ENCODE results near the gene BCL2L11.

Gene BCL2L11

DNA sequence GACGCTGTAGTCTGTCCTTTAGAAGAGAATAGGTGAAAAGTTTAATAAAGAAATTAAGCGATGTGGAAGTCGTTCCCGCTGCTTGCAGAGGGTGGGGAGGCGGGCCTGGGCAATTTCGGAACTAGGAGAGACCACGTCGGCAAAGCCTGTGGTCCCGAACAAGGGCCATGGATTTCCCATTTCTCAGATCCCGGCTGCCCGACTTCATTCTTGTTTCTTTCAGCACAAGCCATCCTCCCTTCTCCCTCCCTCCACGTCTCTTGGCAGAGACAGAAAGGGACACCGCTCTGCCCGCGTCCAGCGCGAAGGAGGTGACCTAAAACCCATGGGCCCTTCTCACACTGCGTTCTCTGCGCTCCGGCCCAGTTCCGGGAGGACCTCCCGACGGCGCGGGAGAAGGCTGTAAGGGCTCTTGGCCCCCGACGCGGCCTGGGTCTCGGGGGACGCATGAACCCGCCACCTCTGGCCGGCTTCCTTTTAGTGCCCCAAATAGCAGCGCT is 2.2 kb upstream of the BCL2L11 start:
- DNase-seq, result no peak

DNA sequence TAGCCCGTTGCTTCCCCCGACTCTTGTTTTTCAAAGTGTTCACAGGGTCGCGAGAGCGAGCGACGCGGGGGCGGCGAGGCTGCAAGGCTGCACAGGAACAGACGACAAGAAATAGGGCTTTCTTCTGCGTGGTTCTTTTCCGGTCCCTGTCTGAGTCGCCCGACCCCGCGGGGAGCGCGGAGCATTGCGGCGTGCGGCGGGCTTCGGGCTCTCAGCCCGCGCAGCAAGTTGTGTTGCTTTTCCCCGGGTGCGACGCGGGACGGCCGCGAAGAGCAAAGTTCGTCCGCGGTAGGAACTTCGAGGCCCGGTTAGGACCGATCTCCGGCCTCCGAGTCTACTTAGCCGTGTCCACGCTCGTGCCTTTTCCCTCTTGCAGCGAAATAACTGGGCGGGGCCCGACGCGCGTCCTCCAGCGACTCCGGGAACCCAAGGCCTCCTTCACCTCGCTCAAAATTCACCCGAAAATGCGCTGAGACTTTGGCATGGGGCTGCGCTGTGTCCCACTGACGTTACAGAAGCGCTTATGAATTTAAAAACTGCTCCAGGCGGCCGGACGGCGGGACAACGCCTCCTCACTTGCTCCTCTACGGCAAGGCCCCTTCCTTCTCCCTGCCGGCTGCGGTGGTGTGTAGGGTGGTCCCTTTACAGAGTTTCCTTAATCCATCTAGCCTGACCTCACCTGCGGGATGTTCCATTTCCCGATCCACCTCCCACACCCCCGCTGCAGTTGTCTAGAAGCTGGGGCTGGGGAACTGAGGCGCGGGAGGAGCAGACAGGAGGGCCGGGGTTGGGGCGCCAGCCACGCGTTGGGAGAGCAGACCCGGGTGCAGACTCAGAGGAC is 1.5 kb upstream of the BCL2L11 start:
- no peak for DNase-seq

DNA sequence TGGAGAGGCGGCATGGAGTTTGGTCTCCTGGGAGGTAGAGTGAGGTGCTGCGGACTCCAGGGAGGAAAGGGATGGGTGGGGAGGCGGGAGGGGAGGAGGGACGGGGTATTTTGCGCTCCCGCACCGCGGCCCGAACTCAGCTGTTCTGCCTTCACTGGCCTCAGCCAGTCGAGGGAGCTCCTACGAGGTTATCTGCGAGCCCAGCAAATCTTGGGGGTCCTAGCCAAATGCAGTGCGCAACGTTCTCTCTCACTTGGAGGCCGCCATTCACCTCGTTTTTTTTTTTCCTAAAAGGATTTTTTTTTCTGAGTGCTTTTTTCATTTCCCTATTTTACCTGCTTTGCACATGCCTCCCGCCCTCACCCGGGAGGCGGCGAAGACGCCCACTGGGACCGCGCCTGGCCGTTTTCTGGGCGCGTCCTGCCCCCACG is 877 bp upstream of the BCL2L11 start:
- peak; percentile 29 for DNase-seq

DNA sequence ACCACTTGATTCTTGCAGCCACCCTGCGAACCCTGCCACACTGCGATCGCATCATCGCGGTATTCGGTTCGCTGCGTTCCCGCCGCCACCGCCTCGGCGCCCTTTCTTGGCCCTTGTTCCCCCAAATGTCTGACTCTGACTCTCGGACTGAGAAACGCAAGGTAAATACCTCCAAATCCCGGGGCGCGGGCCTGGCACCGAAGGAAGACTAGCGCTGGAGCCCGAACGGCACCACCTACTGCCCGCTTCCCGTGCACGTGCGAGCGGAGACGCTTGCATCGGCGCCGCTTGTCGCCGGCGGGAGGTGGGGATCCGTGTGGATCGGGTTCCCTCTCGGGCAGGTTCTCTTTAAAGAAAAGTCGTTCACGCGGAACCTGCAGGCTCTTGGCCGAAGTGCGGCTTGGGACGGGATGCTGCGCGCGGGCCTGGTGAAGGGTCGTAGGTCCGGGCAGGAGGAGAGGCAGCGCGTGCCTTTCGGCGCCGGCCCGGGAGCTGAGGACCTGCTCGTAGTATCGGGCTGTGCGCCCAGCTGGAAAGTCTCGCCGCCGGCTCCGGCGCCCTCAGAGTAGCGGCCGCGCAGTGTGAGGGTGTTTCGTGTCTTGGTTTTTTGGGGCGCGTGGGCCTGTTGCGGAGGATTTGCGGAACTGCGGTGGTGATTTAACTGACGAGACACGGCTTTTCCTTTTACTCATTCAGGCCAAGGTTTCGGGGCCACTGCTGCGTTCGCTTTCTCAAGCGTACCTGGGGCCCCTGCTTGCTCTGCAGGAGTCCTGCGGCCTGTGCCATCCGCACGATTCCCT is 514 bp downstream of the BCL2L11 start:
- DNase-seq, result peak; percentile 51

DNA sequence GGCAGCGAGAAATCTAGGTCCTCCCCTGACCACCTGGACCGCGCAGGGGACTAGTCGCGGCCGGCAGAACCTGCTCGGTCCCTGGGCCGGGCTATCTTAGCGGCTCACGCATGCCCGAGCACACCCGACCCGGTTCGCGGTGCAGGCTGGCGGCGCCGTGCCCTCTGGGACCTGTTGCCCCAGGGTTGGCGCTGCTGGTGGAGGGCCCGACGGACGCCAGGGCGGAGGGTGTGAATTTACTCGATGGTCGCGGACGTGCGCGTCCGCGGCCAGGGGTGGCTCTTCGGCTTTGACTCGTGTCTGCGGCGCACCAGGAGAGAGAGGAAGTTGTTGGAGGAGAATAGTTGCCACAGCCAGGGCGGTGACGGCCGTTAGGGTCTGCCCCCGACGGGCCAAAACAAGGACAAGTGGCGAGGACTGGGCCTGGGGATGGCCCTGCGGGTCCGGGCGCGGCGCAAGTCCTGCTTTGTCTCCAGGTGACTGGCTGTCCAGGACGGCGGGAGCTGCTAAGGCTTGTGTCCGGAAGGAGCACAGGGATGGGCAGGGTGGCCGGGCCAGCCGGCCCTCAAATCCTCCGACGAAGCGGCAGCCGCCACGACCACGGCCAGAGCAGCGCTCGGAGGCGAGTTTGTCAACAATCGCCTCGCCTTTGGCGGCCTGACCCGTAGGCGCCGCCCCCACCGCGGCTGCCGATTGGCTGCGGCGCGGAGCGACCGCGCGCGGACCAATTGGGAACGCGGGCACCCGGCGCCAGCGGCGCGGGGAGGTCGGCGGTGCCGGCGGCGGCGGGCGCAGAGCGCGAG is 1.3 kb downstream of the BCL2L11 start:
- DNase-seq, result peak; percentile 90

DNA sequence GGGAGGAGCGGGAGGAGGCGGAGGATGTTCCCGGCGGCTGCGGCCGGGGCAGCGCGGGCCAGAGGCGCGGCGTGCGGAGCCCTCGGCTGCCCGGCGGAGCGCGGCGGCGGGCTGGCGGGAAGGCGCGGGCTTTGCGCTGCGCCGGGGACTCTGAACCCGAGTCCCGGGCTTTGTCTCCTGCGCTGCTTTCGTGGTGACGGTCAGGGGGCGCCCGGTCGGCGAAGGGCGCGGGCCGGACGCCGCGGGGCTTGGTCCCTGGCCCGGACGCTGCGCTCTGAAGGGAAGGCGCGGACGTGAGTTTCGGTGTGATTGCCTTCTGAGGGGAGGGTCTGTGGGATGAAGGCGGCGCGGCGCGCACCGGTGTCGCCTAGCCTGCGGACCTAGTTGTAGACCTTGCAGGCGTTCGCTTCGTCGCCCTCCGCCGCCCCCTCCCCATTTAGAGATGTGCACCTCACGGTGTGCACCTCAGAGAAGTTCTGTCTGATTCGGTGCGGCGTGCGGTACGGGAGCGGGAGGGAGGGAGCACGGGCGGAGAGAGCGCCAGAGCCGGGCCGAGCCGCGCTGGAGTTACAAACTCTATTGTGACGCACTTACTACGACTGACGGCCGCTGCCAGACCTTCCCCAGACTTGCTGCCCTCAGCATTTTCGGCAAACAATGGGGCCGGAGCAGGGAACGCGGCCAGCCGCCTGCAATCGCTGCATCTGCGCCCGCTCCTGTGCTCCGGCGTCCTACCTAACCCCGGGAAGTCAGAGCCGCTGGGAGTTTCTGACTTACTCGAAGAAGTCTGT is 2.1 kb downstream of the BCL2L11 start:
- peak; percentile 77 for DNase-seq

DNA sequence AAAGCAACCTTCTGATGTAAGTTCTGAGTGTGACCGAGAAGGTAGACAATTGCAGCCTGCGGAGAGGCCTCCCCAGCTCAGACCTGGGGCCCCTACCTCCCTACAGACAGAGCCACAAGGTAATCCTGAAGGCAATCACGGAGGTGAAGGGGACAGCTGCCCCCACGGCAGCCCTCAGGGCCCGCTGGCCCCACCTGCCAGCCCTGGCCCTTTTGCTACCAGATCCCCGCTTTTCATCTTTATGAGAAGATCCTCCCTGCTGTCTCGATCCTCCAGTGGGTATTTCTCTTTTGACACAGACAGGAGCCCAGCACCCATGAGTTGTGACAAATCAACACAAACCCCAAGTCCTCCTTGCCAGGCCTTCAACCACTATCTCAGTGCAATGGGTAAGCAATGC is 3.0 kb downstream of the BCL2L11 start:
- DNase-seq, result no peak

DNA sequence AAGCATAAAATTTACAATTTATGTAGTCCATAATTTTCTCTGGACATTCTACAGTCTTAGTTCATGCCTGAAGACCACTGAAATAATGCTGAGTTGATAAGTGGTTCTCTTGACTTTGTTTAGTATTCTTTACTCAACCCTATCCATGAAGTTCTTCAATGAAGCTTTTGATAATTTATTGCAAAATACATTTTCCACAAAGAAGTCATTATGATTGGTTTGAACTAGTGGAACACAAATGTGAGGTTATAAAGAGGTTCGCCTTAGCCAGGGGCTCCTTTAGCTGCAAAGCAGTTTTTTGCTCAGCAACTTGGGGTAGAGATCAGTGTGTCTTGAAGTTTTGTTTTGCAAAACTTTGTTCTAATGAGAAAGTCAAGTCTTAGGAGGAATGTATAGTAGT is 5.9 kb downstream of the BCL2L11 start:
- DNase-seq, result no peak

DNA sequence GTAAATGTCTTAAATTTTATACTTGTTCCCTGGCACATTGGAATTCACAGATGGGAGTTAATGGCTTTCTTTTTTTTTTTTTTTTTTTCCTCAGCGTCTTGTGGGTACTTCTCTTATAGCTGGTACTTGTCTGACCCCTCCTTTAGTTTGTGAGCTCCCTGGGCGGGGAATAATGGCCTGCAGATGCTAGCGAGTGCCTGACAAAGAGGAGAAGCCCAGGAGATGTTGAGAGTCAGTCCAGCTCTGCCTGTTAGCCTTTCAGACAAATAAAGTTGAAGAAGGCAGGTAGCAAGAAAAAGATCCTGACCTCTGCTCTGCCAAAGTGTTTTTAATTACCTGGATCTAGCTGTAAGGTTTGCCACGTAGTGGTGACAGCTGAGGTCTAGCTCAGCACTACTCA is 6.6 kb downstream of the BCL2L11 start:
- DNase-seq, result no peak

DNA sequence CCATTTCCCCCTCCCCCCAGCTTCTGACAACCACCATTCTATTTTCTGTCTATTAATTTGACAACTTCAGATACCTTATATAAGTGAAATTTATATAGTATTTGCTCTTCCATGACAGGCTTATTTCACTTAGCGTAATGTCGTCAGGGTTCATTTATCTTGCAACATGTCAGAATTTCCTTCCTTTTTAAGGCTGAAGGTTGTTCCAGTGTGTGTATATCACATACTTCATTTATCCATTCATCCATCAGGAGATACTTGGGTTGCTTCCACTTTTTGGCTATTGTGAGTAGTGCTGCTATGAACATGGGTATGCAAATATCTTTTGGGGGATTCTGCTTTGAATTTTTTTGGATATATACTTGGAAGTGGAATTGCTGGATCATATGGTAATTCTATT is 7.4 kb downstream of the BCL2L11 start:
- peak; percentile 71 for DNase-seq

DNA sequence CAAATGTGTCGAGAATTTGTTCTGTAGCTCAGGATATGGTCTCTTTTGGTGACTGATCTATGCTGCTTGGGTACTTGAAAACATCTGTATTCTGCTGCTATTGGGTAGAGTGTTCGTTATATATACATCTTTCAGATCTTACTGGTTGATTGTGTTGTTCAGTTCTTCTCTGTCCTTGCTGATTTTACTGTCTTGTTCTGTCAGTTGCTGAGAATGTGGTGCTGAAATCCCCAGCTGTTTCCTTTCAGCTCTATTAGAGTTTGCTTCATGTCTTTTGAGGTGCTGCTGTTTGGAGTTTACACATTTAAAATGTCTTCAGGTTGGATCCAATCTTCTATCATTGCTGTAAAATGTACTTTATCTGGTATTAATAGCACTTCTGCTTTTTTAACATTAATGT is 12.9 kb downstream of the BCL2L11 start:
- DNase-seq, result no peak

DNA sequence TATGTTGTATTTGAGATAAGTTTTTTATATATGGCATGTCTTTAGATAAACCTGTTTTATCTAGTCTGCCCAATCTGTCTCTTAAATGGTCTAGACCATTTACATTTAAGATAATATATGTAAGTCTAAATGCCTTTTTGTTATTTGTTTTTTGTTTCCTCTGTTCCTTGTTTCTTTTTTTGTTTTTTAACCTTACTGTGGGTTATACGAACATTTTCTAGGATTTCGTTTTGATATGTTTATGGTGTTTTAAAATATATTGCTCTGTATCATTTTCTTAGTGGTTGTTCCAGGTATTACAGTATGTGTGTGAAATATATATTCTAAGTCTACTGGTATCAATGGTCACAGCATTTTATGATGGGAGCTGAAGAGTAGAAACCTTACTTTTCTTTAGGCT is 13.3 kb downstream of the BCL2L11 start:
- no peak for DNase-seq

DNA sequence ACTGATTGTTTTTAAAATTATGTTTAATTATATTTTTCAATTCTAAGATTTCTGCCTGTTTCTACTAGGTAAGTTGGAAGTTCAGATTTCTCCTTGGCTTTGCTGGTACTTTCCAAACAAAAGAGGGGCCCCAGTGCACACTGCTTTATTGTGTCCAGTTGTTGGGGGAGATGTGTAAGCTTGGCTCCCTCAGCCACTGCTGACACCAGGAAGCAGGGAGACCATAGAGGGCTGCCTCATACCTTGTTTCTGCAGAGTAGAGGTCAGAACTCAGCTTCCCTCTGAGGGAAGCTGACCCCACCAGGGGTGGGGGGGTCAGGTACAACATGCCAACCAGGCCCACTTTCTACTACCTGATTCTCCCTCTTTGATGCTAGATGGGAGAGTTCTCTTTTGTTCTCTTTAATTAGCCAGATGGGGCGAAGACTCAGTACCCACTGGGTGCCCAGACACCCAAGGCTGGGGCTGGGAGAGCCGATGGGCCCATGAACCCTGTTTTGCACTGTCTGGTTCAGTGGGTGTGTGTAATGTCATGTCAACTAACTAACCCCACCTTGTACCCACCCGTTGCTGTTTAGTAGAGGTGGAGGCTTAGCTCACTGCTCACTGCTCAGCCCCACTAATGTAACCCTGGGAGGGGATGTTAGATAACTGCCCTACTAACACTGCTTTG is 14.7 kb downstream of the BCL2L11 start:
- DNase-seq, result no peak

DNA sequence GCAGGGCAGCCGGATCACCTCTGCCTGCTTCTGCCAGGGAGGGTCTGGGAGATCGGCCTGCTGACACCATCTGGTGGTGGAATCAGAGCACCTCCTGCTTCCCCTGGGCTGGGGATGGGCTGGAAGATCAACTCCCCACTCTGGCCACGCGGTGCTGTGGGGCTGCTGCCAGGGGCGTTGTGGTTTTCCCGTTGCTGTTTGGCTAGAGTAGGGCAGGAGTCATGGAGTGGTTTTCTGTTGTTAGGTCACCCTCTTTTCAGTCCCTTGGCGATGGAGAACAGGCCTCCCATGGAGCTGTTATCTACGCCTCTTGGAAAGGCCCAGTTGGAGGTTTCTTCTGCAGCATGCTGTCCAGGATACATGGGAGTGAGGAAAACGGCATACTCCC is 15.2 kb downstream of the BCL2L11 start:
- DNase-seq, result peak; percentile 27

DNA sequence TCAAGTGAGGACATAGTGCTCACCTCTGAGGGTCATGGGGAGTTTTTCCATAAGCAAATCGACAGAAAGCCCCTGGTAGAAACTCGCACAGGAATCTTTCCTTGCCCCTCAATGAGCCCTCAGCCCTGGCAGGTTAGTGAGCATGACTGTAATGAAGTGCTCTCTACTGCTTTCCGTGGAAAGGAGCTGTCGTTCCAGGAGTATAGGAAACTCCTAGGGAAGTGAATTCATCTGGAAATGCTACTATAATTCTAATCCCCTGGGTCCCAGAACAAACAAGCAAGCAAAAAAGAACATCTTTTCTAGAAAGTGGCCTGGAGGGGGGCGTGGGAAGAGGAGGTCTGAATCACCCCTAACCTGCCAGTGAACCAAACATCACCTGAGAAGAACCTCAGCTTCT is 18.1 kb downstream of the BCL2L11 start:
- no peak for DNase-seq

DNA sequence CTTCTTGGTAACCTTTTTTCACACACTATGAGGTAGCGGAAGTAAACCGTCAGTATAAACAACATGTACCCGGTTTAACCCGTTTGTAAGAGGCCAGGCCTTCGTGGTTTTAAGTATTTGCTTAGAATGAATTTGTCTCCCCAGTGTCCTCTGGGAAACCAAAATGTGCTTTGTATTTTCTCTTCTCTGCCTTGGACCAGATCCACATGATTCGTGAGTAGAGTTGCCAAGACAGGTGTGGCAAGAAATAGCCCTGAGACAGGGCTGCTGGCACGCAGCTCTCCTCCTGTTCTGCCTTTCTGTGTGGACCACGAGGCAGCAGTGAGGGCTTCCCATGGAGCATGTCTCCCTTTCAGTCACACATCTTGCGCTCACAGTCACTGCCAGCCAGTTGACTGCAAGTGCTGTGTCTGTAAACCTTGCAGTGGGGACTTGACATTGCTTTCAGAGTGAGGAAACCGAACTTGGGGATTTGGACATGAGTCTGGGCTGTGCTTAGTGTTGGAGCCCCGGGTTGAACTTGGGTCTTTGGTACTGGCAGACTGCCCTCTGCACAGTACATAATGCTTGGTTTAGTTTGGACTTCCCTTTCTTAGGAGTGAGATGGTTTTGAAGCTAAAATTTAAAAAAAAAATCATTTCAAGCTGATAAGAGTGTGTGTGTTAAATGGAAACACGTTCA is 19.1 kb downstream of the BCL2L11 start:
- DNase-seq, result no peak

DNA sequence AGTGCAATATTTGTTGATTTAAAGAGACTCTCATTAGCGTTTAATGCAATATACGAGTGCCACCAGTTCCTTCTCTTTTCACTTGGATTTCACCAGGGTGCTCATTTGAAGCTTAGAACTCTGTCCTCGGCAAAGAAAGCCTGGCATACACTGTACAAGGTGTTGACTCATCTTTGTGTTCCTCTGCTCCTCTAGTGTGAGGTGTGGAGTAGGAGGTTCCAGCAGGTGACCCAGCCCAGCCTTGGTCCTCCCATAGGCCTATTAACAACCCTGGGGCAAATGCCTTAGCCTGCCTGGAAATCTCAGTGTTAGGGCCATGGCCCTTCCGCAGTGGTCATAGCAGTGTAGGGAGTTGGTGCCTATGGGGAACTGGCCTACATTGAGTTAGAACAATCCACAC is 20.1 kb downstream of the BCL2L11 start:
- DNase-seq, result no peak

DNA sequence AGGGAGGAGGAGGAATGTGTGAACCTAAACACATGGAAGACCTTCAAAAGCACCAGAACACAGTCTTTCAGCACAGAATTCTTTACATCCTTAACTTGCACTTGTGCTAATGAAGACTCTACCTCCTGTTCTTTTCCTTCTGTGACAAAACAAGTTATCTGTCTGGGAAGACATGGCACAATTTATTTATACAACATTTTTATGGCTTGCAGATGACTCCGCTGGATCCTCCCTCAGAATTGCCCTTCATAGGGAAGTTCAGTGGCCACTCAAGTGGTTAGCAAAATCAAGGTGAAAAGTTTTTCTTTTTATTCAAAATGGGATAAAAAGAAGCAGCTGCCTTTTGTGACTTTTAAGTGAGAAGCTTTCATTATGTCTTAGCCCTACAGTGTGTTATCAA is 21.4 kb downstream of the BCL2L11 start:
- DNase-seq, result no peak

DNA sequence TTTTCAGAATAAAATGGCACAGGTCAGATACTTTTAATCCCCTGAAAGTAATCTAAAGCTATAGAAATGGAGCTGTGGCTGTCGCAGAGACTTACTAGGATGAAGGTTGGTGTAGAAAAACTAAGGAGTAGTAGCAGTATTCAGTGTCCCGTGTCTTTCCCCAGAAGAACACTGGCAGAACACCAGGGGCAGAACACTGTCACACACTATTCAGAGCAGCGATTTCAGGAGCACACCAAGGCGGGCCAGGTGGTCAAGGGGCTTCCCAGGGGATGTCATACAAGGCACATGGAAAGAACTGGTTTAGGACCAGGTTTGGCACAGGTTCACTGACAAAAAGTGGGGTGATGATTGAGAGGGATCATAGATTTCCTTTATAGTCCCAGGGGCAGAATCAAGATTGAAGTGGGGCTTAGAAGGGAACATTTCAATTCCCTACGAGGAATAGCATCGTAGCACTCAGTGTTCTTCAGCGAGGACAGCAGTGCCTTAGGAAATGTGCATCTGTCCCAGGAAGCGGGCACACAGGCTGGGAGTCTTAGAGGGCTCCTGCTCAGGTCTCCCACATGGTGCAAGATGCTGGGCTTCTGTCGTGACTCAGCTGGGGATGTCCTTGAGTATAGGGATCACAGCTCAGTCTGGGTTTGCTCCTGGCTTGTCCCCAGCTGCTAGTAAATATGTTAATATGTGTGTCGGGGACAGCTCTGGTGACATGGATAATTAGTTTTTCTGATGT is 22.6 kb downstream of the BCL2L11 start:
- DNase-seq, result no peak

DNA sequence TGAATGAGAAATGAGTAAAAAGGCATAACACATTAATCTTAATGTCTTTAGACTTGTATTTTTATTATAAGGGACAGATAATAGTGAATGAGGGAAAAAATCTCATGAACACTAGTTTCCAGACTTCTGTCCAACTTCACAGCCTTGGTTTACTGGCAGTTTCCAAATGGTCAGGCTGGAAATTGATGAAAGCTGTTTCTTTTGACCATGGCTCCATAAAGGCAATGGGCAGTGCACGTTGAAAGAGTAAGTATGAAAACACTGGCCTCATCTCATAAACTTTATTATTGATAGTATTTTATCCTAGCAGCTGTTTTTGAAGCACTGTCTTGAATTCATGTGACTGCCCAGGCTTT is 23.1 kb downstream of the BCL2L11 start:
- no peak for DNase-seq
